ENCODE data around the gene SDHB. TPM values are rescaled to one million over a fixed set of nuclear protein-coding genes. Genes with fewer than 3 reads are reported as not detected.

SDHB gene
- total RNA-seq, 1 donor from 2014 or later: 64.1 TPM

- no peak for DNase-seq (ENCODE audit: low spot score)
Observed at GRCh38 chr1:17012775-17013490, 40.9 kb downstream of the SDHB start.

- no peak for DNase-seq (ENCODE audit: low spot score)
Observed at GRCh38 chr1:17011439-17012307, 42.2 kb downstream of the SDHB start, which contains the start of gene ATP13A2. Gene ATP13A2, minus strand, starts transcription at chr1:17011928. Its CDS starts 190 bp downstream, at chr1:17011738.

DNA sequence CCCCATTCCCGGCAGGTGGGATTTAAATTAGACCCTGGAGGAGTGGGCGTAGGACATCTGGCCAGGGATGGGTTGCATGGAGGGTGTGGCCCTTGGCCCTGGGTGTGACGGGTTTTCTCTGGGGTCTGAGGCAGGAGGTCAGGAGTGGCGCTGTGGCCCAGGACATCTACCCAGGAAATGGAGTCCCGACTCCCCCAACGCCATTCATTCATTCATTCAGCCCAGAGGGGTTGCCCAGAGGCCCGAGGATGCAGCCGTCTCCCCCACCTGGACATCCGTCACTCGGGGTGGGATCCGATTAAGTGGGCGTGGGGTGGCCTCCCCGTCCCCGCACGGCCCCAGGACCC, 42.8 kb downstream of the SDHB start:
- no peak for DNase-seq (ENCODE audit: low spot score)

DNA sequence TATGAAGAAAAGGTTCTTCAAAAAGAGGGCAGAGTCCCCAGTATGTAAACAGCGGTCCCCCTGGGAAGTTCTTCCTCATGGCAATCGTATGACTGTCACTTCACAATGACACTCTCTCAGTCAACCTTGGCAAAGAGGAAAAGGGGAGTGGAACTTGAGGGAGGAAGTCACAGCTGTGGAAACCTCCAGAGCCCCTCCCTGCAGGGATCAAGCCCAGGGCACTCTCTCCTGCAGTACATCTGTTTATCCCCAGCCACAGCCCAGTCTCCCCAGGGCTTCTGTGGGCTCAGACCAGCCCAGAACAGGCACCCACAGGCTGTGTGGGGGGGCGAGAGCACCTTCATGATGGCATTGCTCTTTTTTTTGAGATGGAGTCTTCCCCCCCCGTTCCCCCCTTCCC, 44.1 kb downstream of the SDHB start:
- DNase-seq (ENCODE audit: low spot score): no peak

GRCh38 chr1:17008208-17008855, 45.5 kb downstream of the SDHB start:
- no peak for DNase-seq (ENCODE audit: low spot score)

DNA sequence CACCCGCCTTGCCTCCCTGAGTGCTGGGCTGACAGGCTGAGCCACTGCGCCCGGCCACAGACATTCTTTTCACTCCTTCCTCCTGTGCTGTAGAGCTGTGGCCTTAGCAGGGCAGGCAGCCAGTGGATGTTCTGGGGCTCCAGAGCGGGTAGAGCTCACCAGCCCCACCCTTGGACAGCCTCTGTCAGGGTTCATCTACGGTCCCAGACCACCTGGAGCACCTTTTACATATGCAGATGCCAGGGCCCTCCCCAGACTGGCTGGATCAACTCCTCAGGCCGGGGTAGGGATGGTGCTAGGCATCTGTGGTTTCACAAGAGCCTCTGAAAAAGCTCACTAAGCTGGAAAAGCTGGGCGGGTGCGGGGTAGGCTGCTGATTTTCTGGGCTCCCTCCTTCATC, 46.7 kb downstream of the SDHB start:
- DNase-seq (ENCODE audit: low spot score): no peak

GRCh38 chr1:17005365-17005740, 48.5 kb downstream of the SDHB start:
- DNase-seq (ENCODE audit: low spot score): no peak

- DNase-seq (ENCODE audit: low spot score): no peak
Observed at GRCh38 chr1:17004466-17005364, 49.1 kb downstream of the SDHB start.

- DNase-seq (ENCODE audit: low spot score): no peak
Observed at GRCh38 chr1:17002524-17002902, 51.3 kb downstream of the SDHB start.

GRCh38 chr1:17001760-17002523, 51.9 kb downstream of the SDHB start:
- no peak for DNase-seq (ENCODE audit: low spot score)

GRCh38 chr1:16999863-17000262, 54.0 kb downstream of the SDHB start:
- no peak for DNase-seq (ENCODE audit: low spot score)

DNA sequence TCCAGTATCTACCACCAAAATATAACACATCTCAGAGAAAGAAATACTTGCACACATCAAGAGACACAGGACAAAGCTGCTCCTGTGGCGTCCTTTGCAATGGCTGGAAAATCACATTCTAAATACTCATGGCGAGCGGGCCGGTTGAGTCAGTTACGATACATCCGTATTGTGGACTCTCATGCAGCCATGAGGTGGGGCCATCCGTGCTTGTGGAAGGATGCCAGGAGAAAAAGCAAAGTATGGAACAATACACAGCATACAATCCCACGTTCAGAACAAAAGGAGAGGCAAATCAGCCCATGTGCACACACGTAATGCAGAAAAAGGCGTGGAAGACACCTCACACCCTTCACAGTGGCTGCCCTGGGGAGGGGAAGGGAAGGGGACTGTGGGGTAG, 55.2 kb downstream of the SDHB start:
- no peak for DNase-seq (ENCODE audit: low spot score)

DNA sequence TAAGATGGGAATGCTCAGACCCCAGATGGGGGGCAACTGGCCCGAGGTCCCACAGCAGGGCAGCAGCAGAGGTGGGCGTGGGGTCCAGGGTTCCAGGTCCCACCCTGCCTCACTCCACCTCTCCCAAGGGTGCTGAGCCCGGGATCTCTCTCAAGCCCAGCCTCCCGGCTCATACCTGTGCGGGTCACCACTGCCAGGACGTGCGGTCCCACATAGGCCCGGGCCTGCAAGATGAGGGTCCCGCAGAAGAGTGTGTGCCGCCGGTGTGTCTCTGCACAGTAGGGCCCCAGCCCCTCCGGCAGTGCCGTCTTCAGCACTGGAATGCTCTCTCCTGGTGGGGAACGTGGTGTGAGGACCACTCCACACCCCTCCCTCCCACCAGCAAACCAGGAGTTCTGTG, 57.0 kb downstream of the SDHB start:
- DNase-seq (ENCODE audit: low spot score): no peak

DNA sequence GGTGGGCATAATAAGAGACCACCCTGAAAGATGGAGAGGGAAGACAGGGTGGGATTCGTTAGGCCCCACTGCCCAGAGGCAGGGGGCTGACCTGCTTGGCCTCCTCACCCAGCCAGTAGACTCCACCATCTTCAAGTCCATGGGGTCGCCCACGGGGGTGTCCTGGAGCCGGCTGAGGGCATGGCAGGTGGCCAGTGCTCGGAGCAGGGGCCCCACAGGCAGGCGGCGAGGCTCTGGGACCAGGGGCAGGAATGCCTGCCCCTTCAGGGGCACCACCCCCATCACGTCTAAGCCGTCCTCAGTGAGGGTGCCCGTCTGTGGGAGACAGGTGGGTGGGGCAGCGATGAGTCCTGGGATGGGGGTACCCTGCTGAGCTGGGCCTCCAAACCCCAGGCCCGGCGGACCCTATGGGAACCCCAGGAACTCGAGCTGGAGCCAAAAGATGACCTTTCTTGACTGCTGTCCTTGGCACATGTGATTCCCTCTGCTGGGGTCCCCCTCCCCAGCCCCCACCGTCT, 60.3 kb downstream of the SDHB start:
- no peak for DNase-seq (ENCODE audit: low spot score)

DNA sequence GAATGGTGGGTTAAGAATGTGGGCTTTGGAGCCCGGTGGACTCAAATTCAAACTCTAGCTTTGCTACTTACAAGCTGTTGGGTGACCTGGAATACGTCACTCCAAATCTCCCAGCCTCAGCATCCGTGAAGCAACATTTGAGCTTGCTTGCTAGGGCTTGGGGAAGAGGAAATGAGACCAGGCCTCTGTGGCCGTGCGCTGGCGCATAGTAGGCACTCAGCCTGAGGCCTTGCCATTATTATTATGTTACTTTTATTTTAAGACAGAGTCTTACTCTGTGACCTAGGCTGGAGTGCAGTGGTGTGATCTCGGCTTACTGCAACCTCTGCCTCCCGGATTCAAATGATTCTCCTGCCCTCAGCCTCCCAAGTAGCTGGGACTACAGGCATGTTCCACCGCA, 61.2 kb downstream of the SDHB start:
- no peak for DNase-seq (ENCODE audit: low spot score)

DNA sequence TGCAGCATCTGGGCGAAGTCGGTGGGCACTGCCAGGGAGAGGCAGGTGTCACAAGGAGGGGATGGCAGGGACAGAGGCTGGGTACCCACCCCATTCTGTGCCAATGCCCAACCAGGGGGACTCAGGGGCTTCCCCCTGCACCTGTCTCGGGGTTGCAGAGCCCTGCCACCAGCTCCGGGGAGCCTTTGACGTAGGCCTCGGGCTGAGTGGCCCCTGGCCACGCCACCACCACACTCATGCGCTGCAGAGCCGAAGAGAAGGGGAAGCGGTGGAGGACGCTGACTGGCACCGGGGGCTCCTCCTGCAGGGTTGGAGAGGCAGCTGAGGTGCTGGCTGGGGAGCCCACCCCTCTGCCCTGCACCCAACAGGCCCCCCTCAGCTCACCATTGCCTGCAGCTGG, 61.7 kb downstream of the SDHB start:
- no peak for DNase-seq (ENCODE audit: low spot score)

- no peak for DNase-seq (ENCODE audit: low spot score)
Observed at GRCh38 chr1:16991571-16991970, 62.3 kb downstream of the SDHB start.

DNA sequence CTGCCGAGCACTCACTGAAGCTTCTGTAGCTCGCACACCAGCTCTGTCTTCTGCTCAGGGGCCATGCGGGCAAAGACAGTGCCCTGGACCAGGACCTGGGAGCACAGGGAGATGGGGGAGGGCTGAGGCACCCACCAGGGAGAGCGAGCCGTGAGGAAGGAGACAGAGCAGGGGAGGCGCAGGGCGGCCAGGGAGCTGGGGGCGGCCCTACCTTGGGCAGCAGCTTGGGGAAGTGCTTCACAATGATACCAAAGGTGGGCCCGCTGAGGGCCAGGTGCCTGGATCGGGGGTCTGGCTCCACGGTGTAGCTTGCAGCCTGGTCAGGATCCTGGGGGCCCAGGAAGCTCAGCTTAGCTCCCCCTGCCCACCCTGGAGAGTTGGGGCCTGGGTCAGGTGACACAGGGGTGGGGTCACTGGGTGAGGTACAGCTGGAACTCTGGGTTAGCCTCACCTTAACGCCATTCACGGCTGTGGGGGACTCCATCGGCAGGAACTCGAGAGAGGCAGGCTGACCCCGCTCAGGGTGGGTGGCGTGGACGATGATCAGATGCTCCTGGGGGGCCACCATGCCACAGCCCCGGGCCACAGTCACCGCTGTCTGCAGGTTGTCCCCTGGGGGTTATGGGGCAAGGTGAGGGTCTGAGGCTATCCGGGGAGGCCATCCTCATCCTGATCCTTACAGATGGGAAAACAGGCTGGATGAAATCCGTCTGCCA, 64.0 kb downstream of the SDHB start:
- no peak for DNase-seq (ENCODE audit: low spot score)

- no peak for DNase-seq (ENCODE audit: low spot score)
Observed at GRCh38 chr1:16988210-16988609, 65.6 kb downstream of the SDHB start.

- DNase-seq (ENCODE audit: low spot score): no peak
Observed at GRCh38 chr1:16986962-16987361, 66.9 kb downstream of the SDHB start.
